Activated CD4-positive, alpha-beta T cell treated with anti-CD3 and anti-CD28 coated beads, Interleukin-2, amount 50 U/mL, for 4 hours (primary cell): ENCODE measurements around the gene NT5M.
"Not testable (repeated sequence)": the region's sequence is repeated elsewhere in the genome, so short reads cannot be mapped to it uniquely, and the experiment has no call there.

Experiments
- DNase-seq, 2 experiments: peaks; one replicate each; pipeline ENCODE4 v3.0.0-alpha.2; 2020

Gene NT5M

GRCh38 chr17:17303010-17303846, at the start of gene NT5M:
Gene NT5M, plus strand, starts transcription at chr17:17303373. Its CDS starts 178 bp downstream, at chr17:17303551.
- peak; percentile 42 to 51 for DNase-seq

- DNase-seq = no peak
These were observed 49.8 kb upstream of the NT5M start for GRCh38 chr17:17253406-17253805.

- DNase-seq = no peak
These were observed 49.1 kb upstream of the NT5M start for GRCh38 chr17:17254036-17254435.

- not testable (repeated sequence) for DNase-seq
These were observed 47.5 kb upstream of the NT5M start for GRCh38 chr17:17255689-17256088.

GRCh38 chr17:17256316-17256715, 46.9 kb upstream of the NT5M start:
- no peak for DNase-seq

- DNase-seq = no peak
These were observed 45.2 kb upstream of the NT5M start for GRCh38 chr17:17258011-17258410.

- no peak for DNase-seq
These were observed 44.2 kb upstream of the NT5M start for GRCh38 chr17:17258998-17259397.

- DNase-seq = no peak
These were observed 38.7 kb upstream of the NT5M start for GRCh38 chr17:17264430-17264829.

GRCh38 chr17:17269926-17270773, 33.0 kb upstream of the NT5M start:
- peak; percentile 4 to 12 for DNase-seq

- DNase-seq = no peak
These were observed 27.2 kb upstream of the NT5M start for GRCh38 chr17:17275971-17276370.

- not testable (repeated sequence) for DNase-seq
These were observed 25.7 kb upstream of the NT5M start for GRCh38 chr17:17277431-17277830.

- DNase-seq = no peak
These were observed 23.9 kb upstream of the NT5M start for GRCh38 chr17:17279316-17279715.

GRCh38 chr17:17280613-17281549, 22.3 kb upstream of the NT5M start, which contains the start of gene COPS3:
Gene COPS3, minus strand, starts transcription at chr17:17281246. Its CDS starts 60 bp downstream, at chr17:17281186.
- DNase-seq = peak; percentile 96 to 97

- DNase-seq = no peak
These were observed 17.2 kb upstream of the NT5M start for GRCh38 chr17:17285951-17286350.

GRCh38 chr17:17289086-17289485, 14.1 kb upstream of the NT5M start:
- no peak for DNase-seq

GRCh38 chr17:17289701-17290100, 13.5 kb upstream of the NT5M start:
- no peak for DNase-seq

- no peak for DNase-seq
These were observed 8.0 kb upstream of the NT5M start for GRCh38 chr17:17295141-17295540.

GRCh38 chr17:17297217-17297616, 6.0 kb upstream of the NT5M start:
- DNase-seq = no peak

GRCh38 chr17:17298108-17298507, 5.1 kb upstream of the NT5M start:
- no peak for DNase-seq

GRCh38 chr17:17300624-17301568, 2.3 kb upstream of the NT5M start:
- DNase-seq = peak; percentile 50 to 55

- not testable (repeated sequence) for DNase-seq
These were observed 1.5 kb upstream of the NT5M start for GRCh38 chr17:17301659-17302058.
